Upper lobe of right lung (tissue), 1 donor: ENCODE data around the gene ITGAX. TPM values are rescaled to one million over a fixed set of nuclear protein-coding genes. Genes with fewer than 3 reads are reported as not detected.
"Not testable (repeated sequence)": the region's sequence is repeated elsewhere in the genome, so short reads cannot be mapped to it uniquely, and the experiment has no call there.

Experiments used
- ATAC-seq: fragments of 200-7000 bp; cut with Tn5 transposase; one replicate; pipeline ENCODE4 v1.9.1; 2020; ENCODE audit warnings: mild to moderate bottlenecking, moderate library complexity
- DNase-seq: peaks from one replicate; pipeline ENCODE4 v3.0.0-alpha.2; 2020
- H3K27ac ChIP-seq: fragments of 200-600 bp; one replicate; pipeline ENCODE4 v1.8.0; 2022
- H3K27me3 ChIP-seq: fragments of 200-600 bp; one replicate; pipeline ENCODE4 v1.8.0; 2022; ENCODE audit warnings: mild to moderate bottlenecking
- H3K36me3 ChIP-seq: fragments of 200-600 bp; one replicate; pipeline ENCODE4 v1.8.0; 2022
- H3K4me1 ChIP-seq: fragments of 200-600 bp; one replicate; pipeline ENCODE4 v1.8.0; 2022
- H3K4me3 ChIP-seq: fragments of 200-600 bp; one replicate; pipeline ENCODE4 v1.8.0; 2022; ENCODE audit warnings: mild to moderate bottlenecking
- H3K9me3 ChIP-seq: fragments of 200-600 bp; one replicate; pipeline ENCODE4 v1.8.0; 2022
- intact Hi-C: fragments of 100-400 bp; cut with DNase I; formaldehyde crosslinking; loops from one replicate; pipeline ENCODE4 v1.11.0; 2022
- total RNA-seq: library from RNA; stranded (reverse); fragmentation: NEBNext Ultra II Directional; extraction: Animal tissue kit (Norgen Biotek cat#: 25700); gene quantifications from one replicate; pipeline ENCODE4 v1.2.1, GENCODE V29; 2021
- TF ChIP-seq, protein P1 (sequence below): fragments of 200-600 bp; IDR thresholded peaks from one replicate; pipeline ENCODE4 v1.8.0; 2022; ENCODE audit warnings: antibody characterized with exemption
- donor health status: DM: no; HTN: yes; CAD: no; lungs with severe emphysema.

The ITGAX gene
- total RNA-seq, 1 donor from 2014 or later, result 184 TPM

DNA sequence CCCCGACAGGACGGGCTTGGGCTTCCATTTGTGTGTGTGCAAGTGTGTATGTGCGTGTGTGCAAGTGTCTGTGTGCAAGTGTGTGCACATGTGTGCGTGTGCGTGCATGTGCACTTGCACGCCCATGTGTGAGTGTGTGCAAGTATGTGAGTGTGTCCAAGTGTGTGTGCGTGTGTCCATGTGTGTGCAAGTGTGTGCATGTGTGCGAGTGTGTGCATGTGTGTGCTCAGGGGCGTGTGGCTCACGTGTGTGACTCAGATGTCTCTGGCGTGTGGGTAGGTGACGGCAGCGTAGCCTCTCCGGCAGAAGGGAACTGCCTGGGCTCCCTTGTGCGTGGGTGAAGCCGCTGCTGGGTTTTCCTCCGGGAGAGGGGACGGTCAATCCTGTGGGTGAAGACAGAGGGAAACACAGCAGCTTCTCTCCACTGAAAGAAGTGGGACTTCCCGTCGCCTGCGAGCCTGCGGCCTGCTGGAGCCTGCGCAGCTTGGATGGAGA lies 23.1 kb upstream of the ITGAX start:
- no peaks in the 10 kb centered on the region for H3K9me3 ChIP-seq
- ATAC-seq (peak; percentile 47), DNase-seq (no peak)
- peaks cover 26% of the 10 kb centered on the region for H3K27me3 ChIP-seq
- H3K36me3 ChIP-seq, result no peaks in the 10 kb centered on the region
- no peaks in the 10 kb centered on the region for H3K4me1 ChIP-seq
- intact Hi-C loops, result no loop called here
- no peak overlapping the region for H3K4me3 ChIP-seq
- TF ChIP-seq, protein P1, sequence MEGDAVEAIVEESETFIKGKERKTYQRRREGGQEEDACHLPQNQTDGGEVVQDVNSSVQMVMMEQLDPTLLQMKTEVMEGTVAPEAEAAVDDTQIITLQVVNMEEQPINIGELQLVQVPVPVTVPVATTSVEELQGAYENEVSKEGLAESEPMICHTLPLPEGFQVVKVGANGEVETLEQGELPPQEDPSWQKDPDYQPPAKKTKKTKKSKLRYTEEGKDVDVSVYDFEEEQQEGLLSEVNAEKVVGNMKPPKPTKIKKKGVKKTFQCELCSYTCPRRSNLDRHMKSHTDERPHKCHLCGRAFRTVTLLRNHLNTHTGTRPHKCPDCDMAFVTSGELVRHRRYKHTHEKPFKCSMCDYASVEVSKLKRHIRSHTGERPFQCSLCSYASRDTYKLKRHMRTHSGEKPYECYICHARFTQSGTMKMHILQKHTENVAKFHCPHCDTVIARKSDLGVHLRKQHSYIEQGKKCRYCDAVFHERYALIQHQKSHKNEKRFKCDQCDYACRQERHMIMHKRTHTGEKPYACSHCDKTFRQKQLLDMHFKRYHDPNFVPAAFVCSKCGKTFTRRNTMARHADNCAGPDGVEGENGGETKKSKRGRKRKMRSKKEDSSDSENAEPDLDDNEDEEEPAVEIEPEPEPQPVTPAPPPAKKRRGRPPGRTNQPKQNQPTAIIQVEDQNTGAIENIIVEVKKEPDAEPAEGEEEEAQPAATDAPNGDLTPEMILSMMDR, result no peak
- H3K27ac ChIP-seq, result no peak overlapping the region

- intact Hi-C loops, result no loop called here
- Histone ChIP-seq H3K4me3 (no peak overlapping the region), H3K27ac (no peak overlapping the region), H3K9me3 (no peaks in the 10 kb centered on the region), H3K36me3 (no peaks in the 10 kb centered on the region), H3K4me1 (no peaks in the 10 kb centered on the region), H3K27me3 (peaks cover 31% of the 10 kb centered on the region)
- DNase-seq, result no peak
- ATAC-seq, result no peak
- TF ChIP-seq, protein P1, result no peak
Observed at GRCh38 chr16:31332544-31332943, 22.4 kb upstream of the ITGAX start.

DNA sequence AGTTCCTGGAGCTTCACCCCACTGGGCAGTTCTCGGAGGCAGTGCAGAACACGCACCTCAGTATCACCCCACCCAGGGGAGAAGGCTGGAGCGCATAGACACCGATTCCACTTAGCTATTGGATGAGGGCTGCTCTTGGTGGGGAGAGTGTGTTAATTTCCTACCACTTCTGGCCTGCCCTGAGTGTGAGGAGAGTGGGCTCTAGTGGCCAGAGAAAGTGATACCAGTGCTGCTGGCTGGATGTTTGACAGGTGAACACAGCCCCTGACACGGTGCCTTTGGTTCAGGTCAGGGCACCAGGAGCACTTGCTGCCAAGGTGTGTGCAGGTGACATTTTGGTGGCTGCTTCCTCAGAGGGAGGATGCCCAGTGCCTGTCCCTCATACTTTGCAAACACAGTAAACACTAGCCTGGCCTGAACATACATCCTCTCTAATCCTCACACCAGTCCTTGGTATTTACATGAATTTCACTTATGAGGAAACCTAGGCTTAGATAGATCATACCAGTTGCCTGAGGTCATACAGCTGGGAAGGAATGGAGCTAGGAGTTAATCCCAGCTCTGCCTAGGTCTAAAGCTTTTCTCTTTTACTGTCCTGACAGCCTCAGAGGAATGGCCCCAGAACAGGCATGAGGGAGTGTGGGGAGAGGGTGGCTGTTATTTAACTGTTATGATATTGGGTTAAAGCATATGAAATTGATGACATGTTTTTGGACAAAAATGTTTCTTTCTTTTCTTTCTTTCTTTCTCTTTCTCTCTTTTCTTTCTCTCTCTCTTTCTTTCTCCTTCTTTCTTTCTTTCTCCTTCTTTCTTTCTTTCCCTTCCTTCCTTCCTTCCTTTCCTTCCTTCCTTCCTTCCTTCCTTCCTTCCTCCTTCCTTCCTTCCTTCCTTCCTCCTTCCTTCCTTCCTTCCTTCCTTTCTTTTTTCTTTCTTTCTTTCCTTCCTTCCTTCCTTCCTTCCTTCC lies 21.0 kb upstream of the ITGAX start:
- no peak overlapping the region for H3K4me3 ChIP-seq
- TF ChIP-seq, protein P1, result peak; percentile 37
- no peaks in the 10 kb centered on the region for H3K36me3 ChIP-seq
- no peaks in the 10 kb centered on the region for H3K9me3 ChIP-seq
- H3K4me1 ChIP-seq, result no peaks in the 10 kb centered on the region
- intact Hi-C loops, result no loop called here
- no peak overlapping the region for H3K27ac ChIP-seq
- ATAC-seq (peak; percentile 75), DNase-seq (no peak)
- peaks cover 33% of the 10 kb centered on the region for H3K27me3 ChIP-seq

- H3K9me3 ChIP-seq, result no peaks in the 10 kb centered on the region
- no peak overlapping the region for H3K27ac ChIP-seq
- H3K4me1 ChIP-seq, result no peaks in the 10 kb centered on the region
- peaks cover 23% of the 10 kb centered on the region for H3K27me3 ChIP-seq
- DNase-seq (no peak), ATAC-seq (no peak)
- H3K36me3 ChIP-seq, result no peaks in the 10 kb centered on the region
- no peak overlapping the region for H3K4me3 ChIP-seq
- TF ChIP-seq, protein P1, result no peak
- intact Hi-C loops, result no loop called here
Observed at GRCh38 chr16:31334934-31335333, 20.0 kb upstream of the ITGAX start.

GRCh38 chr16:31335431-31335830 lies 19.5 kb upstream of the ITGAX start:
- Histone ChIP-seq H3K27me3 (peaks cover 18% of the 10 kb centered on the region), H3K4me1 (no peaks in the 10 kb centered on the region), H3K4me3 (no peak overlapping the region), H3K9me3 (no peaks in the 10 kb centered on the region), H3K27ac (no peak overlapping the region), H3K36me3 (no peaks in the 10 kb centered on the region)
- ATAC-seq (no peak), DNase-seq (no peak)
- TF ChIP-seq, protein P1, result no peak
- intact Hi-C loops, result no loop called here

- ATAC-seq, H3K27ac ChIP-seq, H3K4me1 ChIP-seq, H3K9me3 ChIP-seq, H3K4me3 ChIP-seq, H3K36me3 ChIP-seq, DNase-seq, intact Hi-C loops: not testable (repeated sequence)
- peaks cover 15% of the 10 kb centered on the region for H3K27me3 ChIP-seq
Observed at GRCh38 chr16:31338166-31338685, 16.8 kb upstream of the ITGAX start.
